Panc1 (cell line): ENCODE data around the gene TSSK3.

Source experiments
- POLR2AphosphoS5 ChIP-seq: IDR thresholded peaks from 2 replicates; pipeline ENCODE4 v1.6.1; 2012; ENCODE audit warnings: mild to moderate bottlenecking, low read depth, low read length, moderate library complexity
- TCF7L2 ChIP-seq: IDR thresholded peaks from 2 replicates; pipeline ENCODE4 v1.6.1; 2011; ENCODE audit warnings: mild to moderate bottlenecking, low read depth, low read length, inconsistent platforms
- TF ChIP-seq, protein P1 (sequence below): fragments of 450-650 bp; IDR thresholded peaks from 2 replicates; pipeline ENCODE4 v1.5.1; 2017; ENCODE audit warnings: mild to moderate bottlenecking

DNA sequence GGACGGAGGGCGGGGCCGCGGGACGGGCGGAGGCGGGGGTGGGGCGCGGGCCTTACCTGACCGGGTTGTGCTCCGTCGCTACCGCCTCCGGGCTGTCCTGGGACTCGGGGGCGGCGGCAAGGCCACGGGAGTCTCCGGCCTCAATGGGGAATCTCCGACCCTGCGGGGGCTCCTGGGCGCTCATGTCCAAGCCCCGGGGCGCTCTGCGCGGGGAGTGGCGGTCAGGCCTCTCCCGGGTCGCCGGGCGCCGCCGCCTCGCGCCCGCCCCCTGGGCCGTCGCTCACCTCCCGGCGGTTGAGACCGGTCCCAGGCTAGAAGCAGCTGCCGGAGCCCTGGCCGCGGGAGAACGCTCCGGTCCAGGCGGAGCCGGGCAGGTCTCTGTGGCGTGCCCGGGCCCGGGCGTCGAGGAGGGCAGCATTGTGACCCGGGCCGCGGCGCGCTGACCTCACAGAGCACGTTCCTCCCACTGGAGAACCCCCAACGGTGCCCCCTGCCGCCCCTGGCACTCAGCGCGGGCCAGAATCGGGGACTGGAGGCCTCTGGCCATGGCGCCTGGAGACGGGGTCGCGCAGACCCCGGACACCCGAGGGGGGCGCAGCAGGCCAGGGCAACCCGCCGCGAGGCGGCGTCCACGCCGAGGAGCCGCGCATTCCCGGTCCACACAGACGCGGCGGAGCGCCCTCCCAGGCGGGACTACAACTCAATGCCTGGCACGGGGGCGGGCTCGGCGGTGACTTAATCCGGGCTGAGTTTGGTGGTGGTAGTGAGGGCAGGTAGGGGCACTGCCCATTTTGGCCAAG lies 465 bp upstream of the TSSK3 start:
- TF ChIP-seq, protein P1, sequence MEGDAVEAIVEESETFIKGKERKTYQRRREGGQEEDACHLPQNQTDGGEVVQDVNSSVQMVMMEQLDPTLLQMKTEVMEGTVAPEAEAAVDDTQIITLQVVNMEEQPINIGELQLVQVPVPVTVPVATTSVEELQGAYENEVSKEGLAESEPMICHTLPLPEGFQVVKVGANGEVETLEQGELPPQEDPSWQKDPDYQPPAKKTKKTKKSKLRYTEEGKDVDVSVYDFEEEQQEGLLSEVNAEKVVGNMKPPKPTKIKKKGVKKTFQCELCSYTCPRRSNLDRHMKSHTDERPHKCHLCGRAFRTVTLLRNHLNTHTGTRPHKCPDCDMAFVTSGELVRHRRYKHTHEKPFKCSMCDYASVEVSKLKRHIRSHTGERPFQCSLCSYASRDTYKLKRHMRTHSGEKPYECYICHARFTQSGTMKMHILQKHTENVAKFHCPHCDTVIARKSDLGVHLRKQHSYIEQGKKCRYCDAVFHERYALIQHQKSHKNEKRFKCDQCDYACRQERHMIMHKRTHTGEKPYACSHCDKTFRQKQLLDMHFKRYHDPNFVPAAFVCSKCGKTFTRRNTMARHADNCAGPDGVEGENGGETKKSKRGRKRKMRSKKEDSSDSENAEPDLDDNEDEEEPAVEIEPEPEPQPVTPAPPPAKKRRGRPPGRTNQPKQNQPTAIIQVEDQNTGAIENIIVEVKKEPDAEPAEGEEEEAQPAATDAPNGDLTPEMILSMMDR = no peak
- TF ChIP-seq POLR2AphosphoS5 (no peak), TCF7L2 (no peak)
